Non-pigmented ciliary epithelial cell (primary cell): ENCODE data around the gene GSG1L.

ENCODE experiments used
- DNase-seq: peaks from one replicate; pipeline ENCODE4 v3.0.0-alpha.2; 2010; ENCODE audit warnings: low read depth

GSG1L gene

DNA sequence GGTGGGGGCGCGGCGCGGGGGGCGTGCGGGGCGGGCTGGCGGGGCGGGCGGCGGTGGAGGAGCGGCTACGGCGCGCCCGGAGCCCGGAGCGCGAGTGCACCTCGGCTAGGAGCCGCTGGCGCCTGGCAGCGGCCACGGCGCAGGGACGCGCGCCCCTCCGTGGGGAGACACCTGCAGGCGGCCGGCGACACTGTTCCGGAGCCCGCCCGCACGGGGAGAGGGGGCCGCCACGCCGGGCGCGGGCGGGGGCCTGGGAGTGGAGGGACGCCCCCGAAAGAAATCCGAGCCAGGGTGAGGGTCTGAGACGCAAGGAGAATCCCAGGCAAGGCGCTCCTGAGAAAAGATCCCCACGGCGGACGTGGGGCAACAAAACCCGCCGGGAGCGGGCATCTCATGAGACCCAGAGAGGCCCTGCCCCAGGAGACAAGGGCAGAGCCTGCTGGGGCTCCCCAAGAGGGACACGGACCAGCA, at the start of gene GSG1L:
Gene GSG1L (minus strand): TSS at position 124 of the 471 bp plus-strand sequence. CDS start 290 bp downstream, outside the sequence.
- no peak for DNase-seq

DNA sequence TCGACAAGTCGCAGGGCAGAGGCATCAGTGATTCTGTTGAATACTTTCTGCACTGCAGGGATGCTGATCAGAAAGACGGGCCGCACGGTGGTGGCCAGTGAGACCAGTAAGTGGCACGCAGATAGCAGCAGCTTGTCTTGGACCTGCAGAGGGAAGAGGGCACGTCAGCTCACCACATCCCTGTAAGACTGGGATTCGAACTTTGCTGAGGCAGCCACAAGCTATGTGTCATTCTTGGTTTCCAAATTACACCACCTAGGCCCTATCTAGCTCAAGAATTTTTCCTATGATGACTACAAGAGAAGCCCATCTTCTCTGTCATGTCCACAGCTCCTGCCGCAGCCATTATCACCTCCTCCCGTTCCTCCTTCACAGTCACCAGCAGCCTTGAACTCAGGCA, 49.4 kb upstream of the GSG1L start:
- DNase-seq, result no peak

DNA sequence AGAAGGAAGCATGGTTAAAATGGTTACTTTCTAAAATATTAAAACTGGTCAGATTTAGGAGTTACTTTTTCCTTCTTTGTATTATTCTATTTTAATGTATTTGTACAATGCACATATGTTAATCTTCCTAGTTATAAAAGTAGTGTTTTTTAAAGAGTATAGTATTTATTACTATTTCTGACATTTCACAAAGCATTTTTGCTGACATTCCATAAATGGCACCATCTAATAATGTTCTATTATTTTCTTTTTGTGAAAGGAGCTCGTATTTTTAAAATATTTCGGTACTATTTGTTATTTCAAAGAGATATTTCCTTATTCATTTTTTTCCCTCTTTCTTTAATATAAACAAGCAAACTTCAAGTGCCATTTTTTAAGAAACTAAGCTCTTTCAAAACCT, 47.5 kb upstream of the GSG1L start:
- DNase-seq, result no peak

DNA sequence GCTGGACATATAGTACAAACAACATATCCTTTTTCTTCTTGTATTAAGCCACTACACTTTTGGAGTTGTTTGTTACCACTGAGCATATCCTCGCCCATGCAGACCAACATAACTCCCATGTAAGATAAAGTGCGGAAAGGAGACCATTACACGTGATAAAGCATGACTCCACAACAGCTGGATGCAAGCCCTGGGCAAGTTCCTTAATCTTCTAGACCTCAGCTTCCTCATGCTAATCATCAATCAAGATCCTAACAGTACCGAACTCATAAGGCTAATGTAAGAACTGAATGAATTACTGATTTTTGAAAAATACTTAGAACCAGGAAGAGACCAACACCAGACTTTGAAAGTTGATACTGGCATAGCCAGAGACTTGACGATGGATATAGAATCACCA, 47.0 kb upstream of the GSG1L start:
- no peak for DNase-seq

DNA sequence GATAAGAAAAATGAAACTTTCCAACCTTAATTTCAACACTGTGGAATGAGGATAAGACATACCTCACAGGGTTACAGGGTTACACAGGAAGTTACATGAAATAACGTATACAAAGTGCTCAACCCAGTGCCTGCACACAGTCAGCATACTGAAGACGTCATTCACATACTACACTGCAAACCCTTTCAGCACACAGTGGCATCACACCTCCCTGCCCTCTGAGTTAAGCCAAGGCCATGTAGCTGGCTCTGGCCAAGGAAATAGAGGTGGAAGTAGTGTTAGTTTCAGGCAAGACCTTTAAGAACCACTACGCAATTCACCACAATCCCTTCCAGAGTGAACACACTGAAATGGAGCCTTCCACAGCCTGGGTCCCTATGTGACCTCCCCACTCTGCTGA, 46.6 kb upstream of the GSG1L start:
- peak; percentile 13 for DNase-seq

DNA sequence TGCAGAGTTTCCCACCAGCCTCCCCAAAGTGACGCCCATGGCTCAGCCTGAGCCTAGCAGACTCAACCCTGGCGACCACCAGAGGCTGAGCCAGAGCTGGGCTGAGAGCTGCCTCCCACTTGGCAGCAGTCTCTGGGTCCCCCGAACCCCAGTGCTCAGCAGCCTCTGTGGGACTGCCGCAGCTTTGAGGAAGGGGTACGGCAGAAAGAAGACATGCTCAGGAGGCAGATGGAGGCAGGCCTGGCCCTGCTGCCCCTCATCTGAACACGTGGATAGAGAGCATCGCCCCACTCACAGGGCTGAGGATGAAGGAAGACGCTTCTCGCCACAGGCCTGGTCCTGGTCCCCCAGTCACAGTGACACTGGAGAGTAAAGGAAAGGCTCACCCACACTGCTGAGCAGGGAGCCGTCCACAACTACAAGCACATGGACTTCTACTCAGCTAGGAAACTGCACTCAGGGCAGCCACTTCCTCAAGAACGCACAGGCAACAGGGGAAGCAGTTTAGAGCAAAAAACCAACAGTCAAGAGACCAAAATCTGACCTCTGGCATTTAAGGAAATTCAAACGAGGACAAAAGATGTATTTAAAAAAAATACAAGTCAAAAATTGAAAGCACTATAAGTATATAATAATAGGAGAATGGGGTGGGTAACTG, 45.2 kb upstream of the GSG1L start:
- no peak for DNase-seq

DNA sequence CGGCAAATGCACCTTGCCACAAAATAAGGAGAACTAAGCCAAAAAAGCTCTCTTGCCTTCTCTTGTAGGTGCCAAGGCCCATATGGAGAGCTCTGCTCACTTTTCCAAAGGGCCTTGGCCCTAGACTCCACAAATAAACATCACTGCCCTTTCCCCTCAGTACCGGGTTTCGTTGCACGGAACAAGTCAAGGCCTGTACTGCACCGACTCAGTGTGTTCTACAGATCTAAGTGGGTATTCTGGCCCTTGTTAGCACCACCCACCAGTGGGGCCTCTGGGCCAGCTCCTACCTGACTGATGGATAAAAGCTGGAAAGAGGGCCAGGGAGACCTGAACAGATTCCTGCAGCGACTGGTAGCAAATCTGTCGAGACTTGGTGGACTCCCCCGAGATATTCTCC, 43.7 kb upstream of the GSG1L start:
- no peak for DNase-seq

DNA sequence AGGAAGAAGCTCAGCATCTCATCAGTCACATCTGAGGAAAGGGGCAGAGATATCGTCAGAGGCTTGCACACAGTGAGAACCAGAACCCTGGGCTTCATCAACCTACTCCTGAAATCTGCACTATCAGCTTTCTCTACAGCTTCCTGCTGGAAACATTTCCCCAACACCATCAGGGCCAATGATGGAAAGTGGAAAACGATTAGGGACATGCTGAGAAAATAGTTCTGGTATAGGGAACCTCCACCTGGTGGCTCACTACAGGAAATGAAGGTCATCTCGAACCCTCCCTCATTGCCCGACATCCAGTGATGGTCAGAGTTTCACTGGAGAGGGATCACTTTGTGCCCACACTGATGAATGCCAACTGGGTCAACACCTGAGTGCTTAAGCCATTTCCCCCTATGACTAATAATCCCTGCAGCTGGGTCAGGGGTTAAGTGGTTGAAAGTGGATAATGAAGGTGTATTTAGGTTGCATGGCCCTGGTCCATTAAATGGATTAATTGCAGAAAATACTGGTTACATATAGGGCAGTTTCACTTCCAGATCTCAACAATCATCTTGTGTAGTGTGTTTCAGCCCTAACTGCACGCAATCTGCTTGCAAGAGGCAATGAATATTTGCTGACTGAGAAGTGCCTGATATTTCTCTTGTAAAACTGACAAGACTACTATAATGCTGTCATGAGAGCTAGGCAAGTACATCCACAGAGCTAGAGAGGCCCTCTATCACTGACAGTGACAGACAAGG, 43.1 kb upstream of the GSG1L start:
- DNase-seq, result no peak

DNA sequence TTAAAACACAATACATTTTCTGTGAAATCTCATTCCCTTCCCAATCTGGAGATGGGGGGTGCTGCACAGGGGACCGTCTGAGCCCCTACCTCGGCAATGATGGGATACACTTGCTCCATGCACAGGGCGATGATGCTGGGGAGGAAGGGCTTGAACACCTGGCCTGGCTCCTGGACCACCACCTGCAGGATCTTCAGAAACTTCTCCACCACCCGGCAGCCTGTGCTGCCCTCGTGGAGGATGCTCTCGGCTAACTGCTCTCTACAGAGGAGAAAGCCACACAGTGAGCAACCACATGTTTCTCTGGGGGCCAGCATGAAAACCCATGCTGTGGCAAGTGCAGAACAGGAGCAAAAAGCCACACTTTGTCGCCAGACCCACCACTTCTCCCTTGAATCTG, 42.4 kb upstream of the GSG1L start:
- DNase-seq, result no peak

DNA sequence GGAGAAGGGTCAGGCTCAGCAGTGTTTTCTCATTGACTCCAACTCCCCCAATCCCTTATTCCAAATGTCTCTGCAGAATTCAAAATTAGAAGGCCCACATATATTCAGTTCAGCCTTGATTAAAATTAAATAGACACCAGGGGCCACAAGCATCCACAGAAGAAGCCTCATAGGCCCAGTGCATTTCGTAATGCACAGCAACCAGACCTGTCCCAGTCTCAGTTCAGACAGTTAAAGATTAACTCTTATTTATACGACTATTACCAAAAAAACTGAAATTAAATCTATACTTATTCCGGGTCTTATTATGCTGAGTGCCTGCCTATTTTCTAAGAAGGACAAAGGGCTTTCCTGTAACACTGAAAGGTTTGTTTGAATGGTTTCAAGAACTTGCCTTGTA, 41.8 kb upstream of the GSG1L start:
- no peak for DNase-seq

DNA sequence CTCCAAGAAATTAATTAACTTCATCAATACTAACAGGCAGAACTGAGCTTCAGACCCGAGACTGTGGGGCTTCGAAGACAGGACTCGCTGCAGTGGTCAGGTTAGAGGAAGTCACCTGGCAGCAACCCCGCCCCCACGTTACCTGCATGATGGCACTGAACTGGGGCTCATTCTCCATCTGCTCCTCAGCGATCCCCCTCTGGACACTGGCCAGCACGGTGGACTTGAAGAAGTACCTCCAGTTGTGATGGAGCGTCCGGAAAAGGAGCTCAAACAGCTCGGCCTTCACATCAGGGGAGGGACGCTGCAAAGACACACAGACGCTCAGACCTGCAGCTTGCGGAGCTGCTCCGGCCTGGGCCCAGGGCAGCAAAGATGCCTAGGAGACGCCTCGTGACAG, 40.9 kb upstream of the GSG1L start:
- no peak for DNase-seq

DNA sequence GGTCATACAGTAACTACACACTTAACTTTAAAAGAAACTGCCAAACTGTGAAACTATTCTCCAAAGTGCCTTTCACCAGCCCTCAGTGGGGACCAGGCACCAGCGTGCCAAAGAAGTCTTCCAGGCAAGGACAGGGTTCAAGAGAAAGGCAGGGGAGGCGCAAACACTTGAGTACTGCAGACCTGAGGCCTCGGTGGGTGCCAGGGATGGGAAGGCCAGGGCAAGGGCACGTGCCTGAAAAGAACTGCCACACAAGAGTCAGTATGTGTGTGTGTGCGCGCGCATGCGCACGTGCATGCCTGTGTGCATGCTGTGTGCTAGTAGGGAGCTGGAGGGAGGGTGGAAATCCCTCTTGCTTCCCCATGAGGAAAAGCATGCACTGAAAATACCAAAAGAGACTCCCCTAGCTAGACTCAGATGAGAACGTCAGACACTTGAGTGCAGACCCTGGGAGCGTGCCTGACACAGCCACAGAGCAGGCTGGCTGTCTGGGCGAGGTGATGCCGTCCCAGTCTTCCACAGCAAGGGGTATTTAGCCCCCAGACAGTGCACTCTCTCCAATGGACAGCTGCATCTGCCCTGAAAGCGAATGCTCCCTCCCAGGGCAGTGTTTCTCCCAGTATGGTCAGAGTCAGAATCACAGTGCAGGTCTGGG, 40.1 kb upstream of the GSG1L start:
- no peak for DNase-seq

DNA sequence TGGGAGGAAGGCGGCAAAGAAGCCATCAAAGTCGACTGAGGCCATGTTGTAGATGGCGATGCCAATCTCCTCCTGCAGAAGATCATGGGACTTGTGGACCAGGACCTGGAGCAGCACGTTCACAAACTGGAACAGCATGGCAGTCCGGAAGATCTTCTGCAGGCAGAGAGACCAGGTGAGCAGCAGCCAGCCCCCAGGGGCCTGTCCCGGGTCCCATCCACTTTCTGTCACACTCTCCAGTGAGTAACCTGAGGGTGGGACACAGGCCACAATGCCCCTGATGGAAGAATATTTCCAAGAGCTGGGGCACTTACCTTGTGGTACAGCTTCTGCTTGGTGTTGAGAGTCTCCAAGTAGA, 38.0 kb upstream of the GSG1L start:
- no peak for DNase-seq

DNA sequence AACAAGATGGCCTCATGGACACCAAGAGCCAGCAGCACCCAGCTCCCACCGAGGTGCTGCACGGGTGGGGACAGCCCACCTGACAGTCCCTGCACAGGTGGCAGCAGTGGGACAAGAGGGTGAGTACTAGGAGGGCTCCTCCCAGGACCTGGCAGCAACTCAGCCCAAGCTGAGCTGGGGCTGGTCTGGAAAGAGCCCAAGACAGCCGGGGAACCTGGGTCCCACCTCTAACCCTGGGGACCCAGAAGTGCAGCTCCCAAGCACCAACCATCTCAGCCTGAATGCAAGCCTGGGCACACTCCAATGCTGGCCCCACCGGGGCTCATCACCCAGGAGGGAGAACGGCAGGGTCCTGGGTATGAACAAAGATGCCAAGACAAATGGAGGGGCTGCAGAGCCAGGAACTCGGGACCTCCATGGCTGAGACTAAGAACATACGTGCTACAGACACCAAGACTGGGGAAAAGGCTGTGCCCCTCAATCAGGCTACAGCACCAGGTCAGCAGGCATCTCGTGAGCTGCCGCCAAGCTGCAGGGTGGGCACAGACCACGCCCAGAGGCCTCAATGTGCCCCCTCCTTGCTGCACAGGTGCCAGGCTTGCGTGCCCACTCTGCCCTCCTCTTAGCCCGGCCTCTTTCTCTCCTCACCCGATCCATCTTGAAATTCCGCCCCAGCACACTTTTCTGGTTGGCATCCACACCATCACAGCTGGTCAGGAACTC, 37.5 kb upstream of the GSG1L start:
- DNase-seq, result no peak

DNA sequence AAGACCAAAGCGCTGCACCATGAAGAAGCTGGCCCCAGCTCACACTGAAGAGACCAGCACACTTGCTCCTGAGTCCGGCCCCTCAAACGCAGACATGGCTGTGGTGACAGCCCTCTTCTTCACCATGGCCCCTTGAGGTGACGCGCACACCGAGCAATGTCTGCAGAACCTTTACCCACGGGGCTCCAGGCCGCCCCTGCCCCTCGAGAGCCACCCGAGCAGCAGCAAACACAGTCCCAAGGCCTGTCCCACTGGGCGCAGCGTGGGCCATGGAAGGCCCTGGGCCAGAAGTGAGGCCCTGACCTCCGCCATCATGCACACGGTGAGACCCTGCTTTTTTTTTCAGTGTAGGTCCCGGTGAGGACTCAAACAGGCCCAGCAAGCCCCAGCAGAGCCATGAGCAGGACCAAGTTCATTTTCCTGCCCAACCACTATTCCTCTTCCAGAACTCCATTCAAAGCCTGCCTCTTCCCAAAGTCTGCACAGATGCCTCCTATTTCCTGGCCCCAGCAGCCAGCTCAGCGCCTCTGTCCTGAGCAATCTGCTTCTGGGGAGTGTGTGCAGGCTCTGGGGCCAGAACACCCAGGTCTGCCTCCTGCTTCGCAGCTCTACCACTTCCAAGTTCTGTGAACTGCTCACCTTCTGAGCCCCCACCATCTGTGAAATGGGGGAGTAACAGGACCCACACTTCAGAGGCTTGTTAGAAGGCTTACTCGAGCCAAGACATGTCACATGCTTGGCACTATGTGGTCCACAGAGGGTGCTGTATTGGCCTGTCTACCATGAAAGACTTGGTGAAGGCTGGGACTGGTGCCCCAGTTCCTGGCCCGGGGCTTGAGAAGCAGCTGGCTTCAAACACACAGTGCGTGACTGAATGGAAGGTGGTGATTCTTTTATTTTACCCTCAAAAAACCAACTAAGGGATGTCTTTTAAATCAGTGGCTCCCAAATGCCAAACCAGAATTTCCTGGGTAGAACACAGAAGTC, 35.7 kb upstream of the GSG1L start:
- no peak for DNase-seq

DNA sequence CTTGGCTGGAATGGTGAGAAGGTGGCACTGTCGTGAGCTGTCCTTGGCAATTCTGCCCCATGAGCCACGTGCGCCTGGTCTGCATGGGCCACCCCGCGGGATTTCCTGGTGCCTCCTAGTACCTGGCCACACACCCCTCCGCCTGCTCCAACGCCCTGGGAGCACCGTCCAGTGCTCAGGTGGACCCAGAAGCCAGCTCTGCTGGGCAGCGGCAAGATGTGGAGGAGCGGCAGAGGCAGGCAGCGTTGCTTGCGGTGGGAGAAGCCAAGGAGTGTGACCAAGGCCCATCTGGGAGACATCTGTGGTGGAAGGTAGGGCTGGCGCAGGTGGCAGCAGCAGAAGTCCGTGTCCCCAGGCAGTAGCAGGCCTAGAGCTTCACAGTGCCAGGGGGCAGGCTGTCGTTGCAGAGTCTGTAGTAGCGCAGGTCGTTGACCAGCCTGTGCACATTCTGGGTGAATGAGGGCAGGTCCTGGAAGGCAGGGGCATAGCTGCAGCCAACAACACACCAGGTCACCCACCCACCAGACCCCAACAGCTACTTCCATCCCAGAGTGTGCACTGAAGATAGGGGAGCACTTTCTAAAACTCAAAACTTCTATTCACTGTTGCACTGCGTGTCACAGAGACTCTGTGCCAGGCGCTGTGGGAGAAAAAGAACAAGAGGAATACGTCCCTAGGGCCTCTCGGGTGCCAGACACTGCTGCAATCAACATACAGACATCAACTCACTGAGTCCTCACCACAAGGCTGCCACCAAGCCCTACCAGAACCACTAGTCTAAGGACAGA, 34.9 kb upstream of the GSG1L start:
- no peak for DNase-seq

DNA sequence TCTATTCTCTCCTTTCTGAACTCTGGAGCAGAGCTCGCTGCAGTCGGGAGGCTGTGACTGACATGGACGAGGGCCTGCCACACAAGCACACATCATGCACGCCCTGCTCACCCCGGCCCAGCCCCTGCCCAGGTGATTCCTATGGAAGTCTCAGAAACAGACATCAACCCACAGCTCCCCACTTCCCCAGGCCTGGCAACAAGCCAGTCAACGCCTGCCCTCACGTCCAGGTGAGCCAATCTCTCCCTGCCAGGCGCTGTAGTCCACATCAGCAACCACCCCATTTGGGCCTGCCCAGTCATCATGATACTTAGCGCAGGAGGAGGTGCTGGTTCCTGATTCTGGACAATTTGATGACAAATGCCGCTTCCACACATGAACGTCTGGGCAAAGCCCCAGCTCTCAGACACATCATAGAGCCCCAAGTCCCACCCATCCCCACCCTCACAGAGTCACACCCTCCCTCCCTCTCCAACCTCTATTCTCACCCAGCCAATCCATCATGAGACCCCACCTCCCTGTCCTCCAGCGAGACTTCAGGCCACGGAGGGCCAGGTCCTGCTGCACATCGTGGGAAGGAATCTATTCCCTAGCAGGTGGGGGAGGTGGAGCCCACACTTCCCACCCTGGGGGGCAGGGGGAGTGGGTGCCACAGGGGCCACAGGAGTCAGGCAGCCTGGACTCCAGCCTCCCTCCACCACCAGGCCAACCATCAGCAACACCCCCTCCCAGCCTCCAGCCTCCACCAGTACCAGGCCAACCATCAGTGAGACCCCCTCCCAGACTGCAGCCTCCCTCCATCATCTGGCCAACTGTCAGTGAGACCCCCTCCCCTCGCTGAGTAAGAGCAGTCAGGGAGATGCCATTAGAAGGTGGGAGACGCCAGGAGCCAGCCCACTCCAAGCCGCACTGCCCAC, 33.7 kb upstream of the GSG1L start:
- DNase-seq, result no peak

DNA sequence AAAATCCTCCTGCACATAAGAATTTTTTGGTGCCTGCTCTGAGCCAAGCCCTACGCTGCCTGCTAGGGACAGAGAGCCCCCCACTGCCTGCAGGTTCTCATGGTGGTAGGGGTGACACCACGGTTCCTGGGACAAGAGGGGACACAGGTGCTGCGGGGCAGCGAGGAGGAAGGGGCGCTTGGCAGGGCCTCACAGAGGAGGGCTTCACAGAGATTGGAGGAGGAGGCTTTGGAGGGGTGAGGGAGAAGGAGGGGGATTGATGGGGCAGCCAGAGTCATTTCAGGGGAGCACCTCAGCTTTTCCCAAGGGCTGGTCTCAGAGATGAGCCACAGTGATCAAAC, 29.8 kb upstream of the GSG1L start:
- no peak for DNase-seq

DNA sequence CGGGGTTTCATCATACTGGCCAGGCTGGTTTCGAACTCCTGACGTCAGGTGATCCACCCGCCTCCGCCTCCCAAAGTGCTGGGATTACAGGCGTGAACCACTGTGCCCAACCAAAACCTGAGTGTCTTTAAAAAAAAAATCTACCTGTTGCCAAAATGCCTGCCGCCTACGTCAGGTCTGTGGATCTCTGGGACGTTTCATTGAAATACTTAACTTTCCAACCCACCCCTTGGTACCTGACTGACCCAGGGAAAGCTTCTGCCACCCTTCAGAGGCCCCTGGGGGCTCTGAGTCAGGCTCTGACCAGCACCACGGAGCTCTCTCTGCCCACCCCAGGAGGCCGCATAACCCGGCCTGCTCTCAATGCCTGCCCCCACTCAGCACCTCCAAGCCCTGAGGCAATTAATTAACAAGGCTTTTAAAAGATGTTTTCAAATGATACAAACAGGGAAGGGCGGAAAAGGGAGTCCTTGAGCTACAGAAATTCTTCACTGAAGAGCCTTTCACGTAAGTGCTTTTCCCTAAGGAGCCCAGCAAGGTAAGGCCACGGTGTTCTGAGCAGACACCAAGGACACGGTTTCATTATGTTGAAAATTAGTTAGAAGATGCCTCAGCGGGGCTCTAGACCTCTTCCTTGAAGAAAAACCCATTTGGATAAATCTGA, 29.3 kb upstream of the GSG1L start:
- DNase-seq, result no peak
